ENCODE measurements around the gene BMPER.

GRCh38 chr7:34081935-34082334, 176.6 kb downstream of the BMPER start:
- TF ChIP-seq CTCF (conservative IDR thresholded peaks at IDR 0.05; ENCODE audit: low read depth, low read length) (no peak), EZH2 (IDR thresholded peaks at IDR 0.05; ENCODE audit: borderline replicate concordance, low read depth, low read length, poor library complexity, severe bottlenecking) (no peak)
